HepG2 (cell line): ENCODE data around the gene C3orf18. TPM values are rescaled to one million over a fixed set of nuclear protein-coding genes. Genes with fewer than 3 reads are reported as not detected.

Experiments
- ATAC-seq: fragments of 200-7000 bp; cut with Tn5 transposase; 3 replicates; pipeline ENCODE4 v1.9.1; 2020; ENCODE audit warnings: mild to moderate bottlenecking, moderate library complexity
- BruUV-seq: library from RNA; stranded (reverse); fragments of 400-500 nt; replicated peaks from 2 replicates; lab custom pipeline; 2021; lab: Mats Ljungman, UMichigan
- CTCF ChIA-PET: fragments of 300-600 bp; formaldehyde crosslinking; extraction: SDS; loops from one replicate; lab custom pipeline; 2021; ENCODE audit warnings: low total read pairs, inconsistent platforms, low intra/inter-chr PET ratio; lab: Yijun Ruan, JAX
- POLR2A ChIA-PET: fragments of 350-600 bp; sonication (Branson Sonifier 250); formaldehyde crosslinking; loops from one replicate; lab custom pipeline; 2020; ENCODE audit warnings: antibody characterized with exemption, inconsistent platforms; lab: Yijun Ruan, JAX
- DNase-seq: peaks from one replicate; pipeline ENCODE4 v3.0.0-alpha.2; 2015; ENCODE audit warnings: low spot score
- FAIRE-seq: peaks from 3 replicates; lab custom pipeline; 2011; peaks lifted over from hg19 to GRCh38; lab: Jason Lieb, UNC
- H2AFZ ChIP-seq: one replicate; pipeline ENCODE4 v1.6.1; 2011; ENCODE audit warnings: low read length, inconsistent platforms
- H3K27ac ChIP-seq: fragments of 300-600 bp; 3 replicates; pipeline ENCODE4 v1.8.0; 2011; ENCODE audit warnings: mixed run types, mild to moderate bottlenecking, mixed read lengths, low read length, inconsistent platforms; ENCODE audit not compliant: insufficient read depth; ENCODE audit errors: extremely low read length
- H3K27me3 ChIP-seq, 2 experiments: fragments of 200-600 bp in 1 of 2; 2 replicates in 1 of 2; 3 replicates in 1 of 2; pipeline versions ENCODE4 v1.6.0 to v1.8.0; 2011; ENCODE audit warnings: low read length in 2 of 2, mild to moderate bottlenecking in 2 of 2, moderate library complexity in 2 of 2, inconsistent platforms in 1 of 2; ENCODE audit not compliant: insufficient read depth in 2 of 2, control insufficient read depth in 1 of 2
- H3K36me3 ChIP-seq, 2 experiments: fragments of 200-600 bp in 1 of 2; replicated peaks in 1 of 2; 2 replicates in 1 of 2; 3 replicates in 1 of 2; pipeline versions ENCODE4 v1.5.1 to v1.8.0; 2011; ENCODE audit warnings: low read length in 2 of 2, inconsistent platforms in 1 of 2; ENCODE audit not compliant: insufficient read depth in 2 of 2, control insufficient read depth in 1 of 2
- H3K4me1 ChIP-seq: 2 replicates; pipeline ENCODE4 v1.5.1; 2012; ENCODE audit warnings: low read length, inconsistent platforms; ENCODE audit not compliant: insufficient read depth
- H3K4me2 ChIP-seq: 2 replicates; pipeline ENCODE4 v1.6.0; 2011; ENCODE audit warnings: low read depth, low read length, inconsistent platforms
- H3K4me3 ChIP-seq, 3 experiments: fragments of 200-600 bp in 1 of 3; sonication (generic), shearing (Covaris generic) in 1 of 3; replicated peaks in 1 of 3; 2 replicates each; pipeline ENCODE4 v1.5.1; 2011 to 2016; ENCODE audit warnings: low read length in 3 of 3, inconsistent platforms in 2 of 3, low read depth in 2 of 3, mild to moderate bottlenecking in 2 of 3, control low read depth in 1 of 3, mixed read lengths in 1 of 3; ENCODE audit not compliant: insufficient read depth in 1 of 3
- H3K79me2 ChIP-seq: one replicate; pipeline ENCODE4 v1.6.1; 2011; ENCODE audit warnings: low read length, inconsistent platforms; ENCODE audit not compliant: insufficient read depth
- H3K9ac ChIP-seq: 2 replicates; pipeline ENCODE4 v1.6.0; 2011; ENCODE audit warnings: mild to moderate bottlenecking, low read depth, low read length, inconsistent platforms; ENCODE audit not compliant: insufficient read depth
- H3K9me3 ChIP-seq: 2 replicates; pipeline ENCODE4 v1.5.1; 2012; ENCODE audit warnings: mild to moderate bottlenecking, low read length
- H4K20me1 ChIP-seq: 2 replicates; pipeline ENCODE4 v1.6.0; 2011; ENCODE audit warnings: inconsistent platforms, mild to moderate bottlenecking, low read length, moderate library complexity; ENCODE audit not compliant: insufficient read depth
- CCDC6 ChIP-seq: sonication (generic); formaldehyde crosslinking; IDR thresholded peaks from 2 replicates; pipeline ENCODE4 v1.8.1; 2022; ENCODE audit warnings: mild to moderate bottlenecking, missing genetic modification reagents, moderate library complexity
- DNMT3B ChIP-seq: conservative IDR thresholded peaks from 2 replicates; pipeline ENCODE4 v1.6.1; 2016; ENCODE audit warnings: missing biosample characterization, control low read depth
- HOXA5 ChIP-seq: sonication (generic); formaldehyde crosslinking; IDR thresholded peaks from 2 replicates; pipeline ENCODE4 v1.4.0; 2020; ENCODE audit warnings: missing genetic modification reagents
- KDM2A ChIP-seq: sonication (generic); formaldehyde crosslinking; IDR thresholded peaks from 2 replicates; pipeline ENCODE4 v1.4.0; 2020; ENCODE audit warnings: low read depth, missing genetic modification reagents, borderline replicate concordance
- NFIB ChIP-seq: sonication (generic); formaldehyde crosslinking; IDR thresholded peaks from 2 replicates; pipeline ENCODE4 v1.9.0; 2021; ENCODE audit warnings: missing genetic modification reagents, mild to moderate bottlenecking, borderline replicate concordance
- ONECUT2 ChIP-seq: sonication (generic); formaldehyde crosslinking; IDR thresholded peaks from 2 replicates; pipeline ENCODE4 v1.4.0; 2020; ENCODE audit warnings: missing genetic modification reagents
- PLRG1 ChIP-seq: fragments of 450-650 bp; conservative IDR thresholded peaks from 2 replicates; pipeline ENCODE4 v1.6.1; 2016
- TBP ChIP-seq: sonication (generic); formaldehyde crosslinking; IDR thresholded peaks from 2 replicates; pipeline ENCODE4 v1.5.0; 2020; ENCODE audit warnings: missing genetic modification reagents
- U2AF1 ChIP-seq: fragments of 200-400 bp; formaldehyde crosslinking; optimal IDR thresholded peaks from 2 replicates; pipeline ENCODE3; 2017; ENCODE audit warnings: mild to moderate bottlenecking, low read depth, low read length
- WIZ ChIP-seq: sonication (generic); formaldehyde crosslinking; IDR thresholded peaks from 2 replicates; pipeline ENCODE4 v1.5.1; 2020; ENCODE audit warnings: mild to moderate bottlenecking, missing genetic modification reagents
- ZNF205 ChIP-seq: IDR thresholded peaks from 2 replicates; pipeline ENCODE4 v1.6.1; 2018; ENCODE audit warnings: missing biosample characterization, missing genetic modification reagents
- ZNF441 ChIP-seq: sonication (generic); formaldehyde crosslinking; IDR thresholded peaks from 2 replicates; pipeline ENCODE4 v1.7.0; 2021; ENCODE audit warnings: missing genetic modification reagents, borderline replicate concordance
- ZNF776 ChIP-seq: sonication (generic); formaldehyde crosslinking; IDR thresholded peaks from 2 replicates; pipeline ENCODE4 v1.4.0; 2020; ENCODE audit warnings: mild to moderate bottlenecking, missing genetic modification reagents
- WGBS: methylation state at CpG from one replicate; pipeline ENCODE4 v1.1.6; 2017; ENCODE audit warnings: low lambda C conversion rate; 5-methylcytosine and 5-hydroxymethylcytosine counted together
- in situ Hi-C: cut with HindIII; loops from 2 replicates; pipeline ENCODE4 v1.10.0; 2017; ENCODE audit warnings: low pct_unique_long_range_greater_than_20kb; ENCODE audit not compliant: extremely low pct_ligation_motif_present
- intact Hi-C: fragments of 100-400 bp; cut with micrococcal nuclease; formaldehyde crosslinking; loops from one replicate; pipeline ENCODE4 v1.10.0; 2022; ENCODE audit not compliant: unreplicated experiment
- polyA plus RNA-seq, 8 experiments: library from polyadenylated mRNA; depleted of rRNA in 3 of 8; stranded (reverse) in 7 of 8; unstranded in 1 of 8; fragments of >200 nt; fragmentation: Illumina TruSeq in 4 of 8; extraction: Trizol in 4 of 8; gene quantifications; 2 replicates each; pipeline versions ENCODE4 v1.2.1 to v1.2.3, GENCODE V29; 2011 to 2016; ENCODE audit warnings: low read depth in 4 of 8, missing spikeins in 1 of 8, mixed read lengths in 1 of 8; ENCODE audit not compliant: insufficient read depth in 1 of 8
- total RNA-seq, 5 experiments: library from RNA; depleted of rRNA; stranded (reverse); fragments of >200 nt; fragmentation: Illumina TruSeq; extraction: Trizol; gene quantifications; 2 replicates each; pipeline ENCODE4 v1.2.3, GENCODE V29; 2016; ENCODE audit warnings: low read depth in 1 of 5
- TF ChIP-seq, protein P1 (sequence below): sonication (generic); formaldehyde crosslinking; IDR thresholded peaks from 2 replicates; pipeline ENCODE4 v1.5.0; 2020; ENCODE audit warnings: missing genetic modification reagents

C3orf18 gene
- total and polyA plus RNA-seq, 2 of the 13 experiments (the other 11 are each of a cell fraction or from before 2014, with no cell fraction given): 1.6 to 4.8 TPM

DNA sequence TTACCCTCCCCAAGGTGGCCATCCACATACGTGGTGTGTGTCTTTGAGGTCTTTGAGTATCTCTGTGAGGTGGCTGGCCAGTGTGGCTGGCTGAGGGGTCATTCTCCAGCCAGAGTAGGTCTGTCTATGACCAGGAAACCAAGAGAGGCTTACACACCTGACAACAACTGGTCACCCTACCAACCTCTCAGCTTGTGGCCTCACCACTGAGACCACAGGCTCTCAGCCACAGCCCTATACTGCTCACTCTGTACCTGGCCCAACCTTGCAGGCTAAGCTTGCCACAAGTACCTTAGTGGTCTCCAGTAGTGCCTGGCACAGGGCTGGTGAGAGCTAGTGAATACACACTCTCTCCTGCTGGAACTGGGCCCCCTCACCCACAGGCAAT lies 6.9 kb upstream of the C3orf18 start:
- Histone ChIP-seq H3K4me2 (no peak overlapping the region), H3K27me3 (no peaks in the 10 kb centered on the region; a peak in 1 of 5 replicates), H3K27ac (no peak overlapping the region), H3K36me3 (no peaks in the 10 kb centered on the region; a peak in 3 of 5 replicates), H3K9ac (no peak overlapping the region), H2AFZ (no peak overlapping the region), H3K79me2 (no peaks in the 10 kb centered on the region), H4K20me1 (no peaks in the 10 kb centered on the region), H3K4me1 (peaks cover 34% of the 10 kb centered on the region), H3K4me3 (no peak overlapping the region), H3K9me3 (no peaks in the 10 kb centered on the region)
- ATAC-seq (no peak), DNase-seq (no peak), FAIRE-seq (no peak)
- intact Hi-C loops: no loop called here
- CTCF ChIA-PET: interaction anchor here (7.2 kb wide), 1 partner anchor 39 kb away, joined by 182 read pairs; the partner anchor contains the start of genes CISH and MAPKAPK3
- no TSS peak for BruUV-seq
- no peak for TF ChIP-seq ONECUT2
- TF ChIP-seq CCDC6 (CRISPR knock-in tag): no peak
- no peak for TF ChIP-seq U2AF1
- TF ChIP-seq HOXA5 (CRISPR knock-in tag): no peak
- no peak for TF ChIP-seq ZNF205
- no peak for TF ChIP-seq PLRG1
- no peak for TF ChIP-seq WIZ (CRISPR knock-in tag)
- TF ChIP-seq TBP (CRISPR knock-in tag): no peak
- no peak for TF ChIP-seq ZNF441 (CRISPR knock-in tag)
- no peak for TF ChIP-seq KDM2A
- no peak for TF ChIP-seq NFIB (CRISPR knock-in tag)
- TF ChIP-seq, protein P1, sequence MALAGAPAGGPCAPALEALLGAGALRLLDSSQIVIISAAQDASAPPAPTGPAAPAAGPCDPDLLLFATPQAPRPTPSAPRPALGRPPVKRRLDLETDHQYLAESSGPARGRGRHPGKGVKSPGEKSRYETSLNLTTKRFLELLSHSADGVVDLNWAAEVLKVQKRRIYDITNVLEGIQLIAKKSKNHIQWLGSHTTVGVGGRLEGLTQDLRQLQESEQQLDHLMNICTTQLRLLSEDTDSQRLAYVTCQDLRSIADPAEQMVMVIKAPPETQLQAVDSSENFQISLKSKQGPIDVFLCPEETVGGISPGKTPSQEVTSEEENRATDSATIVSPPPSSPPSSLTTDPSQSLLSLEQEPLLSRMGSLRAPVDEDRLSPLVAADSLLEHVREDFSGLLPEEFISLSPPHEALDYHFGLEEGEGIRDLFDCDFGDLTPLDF: no peak
- no peak for TF ChIP-seq DNMT3B (CRISPR knock-in tag)
- no peak for TF ChIP-seq ZNF776 (CRISPR knock-in tag)
- WGBS: 83% methylated on average over 1 of the region's 1 CpG
- POLR2A ChIA-PET: no interaction called here
- in situ Hi-C loops: loop anchor here (5.0 kb wide), 3 partner anchors 38 to 808 kb away; partner anchors contain the start of gene CISH
